Measurements from ENCODE around the gene CENPO.

Gene CENPO

GRCh38 chr2:24859968-24860600 lies 66.9 kb downstream of the CENPO start:
- Histone ChIP-seq H3K4me3 (replicated peaks; ENCODE audit: insufficient read depth, low read length) (no peak overlapping the region), H3K27ac (replicated peaks) (no peak overlapping the region), H3K27me3 (ENCODE audit: insufficient read depth, poor library complexity, severe bottlenecking) (no peaks in the 10 kb centered on the region)
- no peak for DNase-seq (ENCODE audit: low read depth in 1 of 2, low spot score in 1 of 2)
- no peak for TF ChIP-seq CTCF (IDR thresholded peaks at IDR 0.05; ENCODE audit: insufficient read depth, low read length)
- TF ChIP-seq GABPA (IDR thresholded peaks at IDR 0.05; ENCODE audit: low read depth): no peak
- TF ChIP-seq SPI1 (IDR thresholded peaks at IDR 0.05; ENCODE audit: borderline replicate concordance, low read depth): no peak
- TF ChIP-seq REST (IDR thresholded peaks at IDR 0.05; ENCODE audit: insufficient replicate concordance, low read depth): no peak
- no peak for TF ChIP-seq POLR2AphosphoS5 (IDR thresholded peaks at IDR 0.05; ENCODE audit: low read depth)

GRCh38 chr2:24860631-24861030 lies 67.4 kb downstream of the CENPO start:
- TF ChIP-seq CTCF (IDR thresholded peaks at IDR 0.05; ENCODE audit: insufficient read depth, low read length): no peak
- no peak for TF ChIP-seq POLR2AphosphoS5 (IDR thresholded peaks at IDR 0.05; ENCODE audit: low read depth)
- TF ChIP-seq SPI1 (IDR thresholded peaks at IDR 0.05; ENCODE audit: borderline replicate concordance, low read depth): no peak
- no peak for TF ChIP-seq REST (IDR thresholded peaks at IDR 0.05; ENCODE audit: insufficient replicate concordance, low read depth)
- no peak for TF ChIP-seq GABPA (IDR thresholded peaks at IDR 0.05; ENCODE audit: low read depth)
- H3K27ac ChIP-seq (replicated peaks): no peak overlapping the region
- DNase-seq (ENCODE audit: low read depth in 1 of 2, low spot score in 1 of 2): no peak

DNA sequence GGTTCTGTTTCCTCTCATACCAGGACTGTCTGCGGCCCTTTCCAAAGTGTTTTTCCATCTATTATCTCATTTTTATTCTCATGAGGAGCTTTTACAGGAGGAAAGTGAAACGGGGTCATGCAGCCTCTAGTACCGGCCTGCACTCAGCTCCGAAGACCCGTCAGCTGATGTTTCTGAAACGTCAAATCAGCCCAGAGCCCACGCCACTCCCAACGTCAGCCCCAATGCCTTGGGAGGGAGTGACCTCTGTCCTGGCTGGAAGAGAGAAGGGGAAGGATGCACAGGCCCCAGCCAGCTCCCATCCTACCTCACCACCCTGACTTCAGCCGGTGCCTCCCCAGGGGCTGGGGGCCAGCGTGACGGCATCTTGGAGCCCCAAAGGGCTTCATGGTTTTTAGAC lies 68.3 kb downstream of the CENPO start:
- DNase-seq (ENCODE audit: low read depth in 1 of 2, low spot score in 1 of 2): no peak
- no peak overlapping the region for H3K27ac ChIP-seq (replicated peaks)
- H3K4me3 ChIP-seq (replicated peaks; ENCODE audit: insufficient read depth, low read length): no peak overlapping the region
- TF ChIP-seq CTCF (IDR thresholded peaks at IDR 0.05; ENCODE audit: insufficient read depth, low read length) (no peak), REST (IDR thresholded peaks at IDR 0.05; ENCODE audit: insufficient replicate concordance, low read depth) (no peak), SPI1 (IDR thresholded peaks at IDR 0.05; ENCODE audit: borderline replicate concordance, low read depth) (no peak), GABPA (IDR thresholded peaks at IDR 0.05; ENCODE audit: low read depth) (no peak), POLR2AphosphoS5 (IDR thresholded peaks at IDR 0.05; ENCODE audit: low read depth) (no peak)
- H3K27me3 ChIP-seq (ENCODE audit: insufficient read depth, poor library complexity, severe bottlenecking): no peaks in the 10 kb centered on the region

More at GRCh38 chr2:24860631-24861030, 67.4 kb downstream of the CENPO start:
- no peak overlapping the region for H3K4me3 ChIP-seq (replicated peaks; ENCODE audit: insufficient read depth, low read length)
- H3K27me3 ChIP-seq (ENCODE audit: insufficient read depth, poor library complexity, severe bottlenecking): no peaks in the 10 kb centered on the region
